HEK293T (cell line): ENCODE data around the gene PCSK2.

Source experiments
- FOXK2 ChIP-seq: fragments of 450-650 bp; IDR thresholded peaks from 2 replicates; pipeline ENCODE4 v1.6.1; 2016; ENCODE audit warnings: mild to moderate bottlenecking
- SP1 ChIP-seq: fragments of 450-650 bp; IDR thresholded peaks from 2 replicates; pipeline ENCODE4 v1.6.1; 2017
- TARDBP ChIP-seq: fragments of 450-650 bp; IDR thresholded peaks from 2 replicates; pipeline ENCODE4 v1.6.1; 2016
- TF ChIP-seq, protein P1 (sequence below): fragments of 450-650 bp; IDR thresholded peaks from 2 replicates; pipeline ENCODE4 v1.6.1; 2016

- TF ChIP-seq FOXK2 (no peak), TARDBP (no peak), SP1 (no peak)
- TF ChIP-seq, protein P1, sequence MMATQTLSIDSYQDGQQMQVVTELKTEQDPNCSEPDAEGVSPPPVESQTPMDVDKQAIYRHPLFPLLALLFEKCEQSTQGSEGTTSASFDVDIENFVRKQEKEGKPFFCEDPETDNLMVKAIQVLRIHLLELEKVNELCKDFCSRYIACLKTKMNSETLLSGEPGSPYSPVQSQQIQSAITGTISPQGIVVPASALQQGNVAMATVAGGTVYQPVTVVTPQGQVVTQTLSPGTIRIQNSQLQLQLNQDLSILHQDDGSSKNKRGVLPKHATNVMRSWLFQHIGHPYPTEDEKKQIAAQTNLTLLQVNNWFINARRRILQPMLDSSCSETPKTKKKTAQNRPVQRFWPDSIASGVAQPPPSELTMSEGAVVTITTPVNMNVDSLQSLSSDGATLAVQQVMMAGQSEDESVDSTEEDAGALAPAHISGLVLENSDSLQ = no peak
These were observed 253.9 kb downstream of the PCSK2 start for GRCh38 chr20:17480696-17481095.
